GM12878 (cell line): ENCODE measurements around the gene MICALL1. TPM values are rescaled to one million over a fixed set of nuclear protein-coding genes. Genes with fewer than 3 reads are reported as not detected.

ENCODE experiments used
- ATAC-seq: fragments of 200-7000 bp; cut with Tn5 transposase; 3 replicates; pipeline ENCODE4 v1.9.1; 2020; ENCODE audit warnings: mild to moderate bottlenecking, moderate library complexity
- BruUV-seq: library from RNA; stranded (reverse); fragments of 400-500 nt; replicated peaks from 2 replicates; lab custom pipeline; 2021; lab: Mats Ljungman, UMichigan
- CTCF ChIA-PET: fragments of 300-600 bp; sonication (Branson Sonifier 250); formaldehyde crosslinking; extraction: SDS; loops from one replicate; lab custom pipeline; 2021; ENCODE audit warnings: inconsistent platforms; lab: Yijun Ruan, JAX
- POLR2A ChIA-PET: fragments of 350-600 bp; formaldehyde crosslinking; extraction: SDS; loops from one replicate; lab custom pipeline; 2021; ENCODE audit warnings: inconsistent platforms; lab: Charles Lee
- RAD21 ChIA-PET: fragments of 300-600 bp; sonication (Branson Sonifier 250); formaldehyde crosslinking; loops from one replicate; lab custom pipeline; 2023; ENCODE audit warnings: antibody characterized with exemption; ENCODE audit not compliant: unreplicated experiment; lab: Charles Lee
- SMC1A ChIA-PET: fragments of 300-600 bp; sonication (Branson Sonifier 250); formaldehyde crosslinking; loops from one replicate; lab custom pipeline; 2023; ENCODE audit not compliant: unreplicated experiment, uncharacterized antibody; lab: Charles Lee
- DNase-seq: peaks from one replicate; pipeline ENCODE4 v3.0.0-alpha.2; 2011; ENCODE audit warnings: low read depth, low spot score
- FAIRE-seq: peaks from 3 replicates; lab custom pipeline; 2011; peaks lifted over from hg19 to GRCh38; lab: Jason Lieb, UNC
- H2AFZ ChIP-seq: 2 replicates; pipeline ENCODE4 v1.6.0; 2011; ENCODE audit warnings: low read depth, low read length, control low read depth; ENCODE audit not compliant: control insufficient read depth
- H3K27ac ChIP-seq: 2 replicates; pipeline ENCODE4 v1.5.1; 2011; ENCODE audit warnings: control low read depth; ENCODE audit not compliant: control insufficient read depth, insufficient read depth
- H3K27me3 ChIP-seq, 2 experiments: replicated peaks in 1 of 2; 2 replicates each; pipeline versions ENCODE4 v1.6.0 to v1.6.1; 2011; ENCODE audit warnings: low read length in 1 of 2; ENCODE audit not compliant: control insufficient read depth in 2 of 2, insufficient read depth in 2 of 2
- H3K36me3 ChIP-seq, 2 experiments: 2 replicates each; pipeline ENCODE4 v1.5.1; 2011; ENCODE audit warnings: low read length in 1 of 2; ENCODE audit not compliant: control insufficient read depth in 2 of 2, insufficient read depth in 2 of 2
- H3K4me1 ChIP-seq: 2 replicates; pipeline ENCODE4 v1.6.1; 2011; ENCODE audit warnings: mild to moderate bottlenecking, low read length, moderate library complexity, mixed read lengths; ENCODE audit not compliant: control insufficient read depth, insufficient read depth
- H3K4me2 ChIP-seq: 2 replicates; pipeline ENCODE4 v1.6.0; 2011; ENCODE audit warnings: control low read depth; ENCODE audit not compliant: control insufficient read depth, insufficient read depth
- H3K4me3 ChIP-seq: fragments of 200-600 bp; sonication (generic); 2 replicates; pipeline ENCODE4 v1.5.1; 2016
- H3K79me2 ChIP-seq: 2 replicates; pipeline ENCODE4 v1.6.0; 2011; ENCODE audit warnings: low read length; ENCODE audit not compliant: control insufficient read depth, insufficient read depth
- H3K9ac ChIP-seq: 2 replicates; pipeline ENCODE4 v1.8.0; 2011; ENCODE audit warnings: low read length, control low read depth, mixed read lengths; ENCODE audit not compliant: control insufficient read depth, insufficient read depth
- H3K9me3 ChIP-seq: replicated peaks from 3 replicates; pipeline ENCODE4 v1.5.1; 2011; ENCODE audit warnings: mild to moderate bottlenecking, low read length; ENCODE audit not compliant: control insufficient read depth, insufficient read depth
- H4K20me1 ChIP-seq: 2 replicates; pipeline ENCODE4 v1.6.0; 2011; ENCODE audit not compliant: control insufficient read depth, insufficient read depth
- CBFB ChIP-seq: IDR thresholded peaks from 2 replicates; pipeline ENCODE4 v1.6.1; 2016; ENCODE audit warnings: antibody characterized with exemption, low read depth
- EED ChIP-seq: sonication (generic); IDR thresholded peaks from 2 replicates; pipeline ENCODE4 v1.6.1; 2016; ENCODE audit warnings: antibody characterized with exemption, low read depth
- EP300 ChIP-seq, 2 experiments: fragments of 150-350 bp in 1 of 2; IDR thresholded peaks; 2 replicates each; pipeline ENCODE4 v1.6.1; 2011 to 2012; ENCODE audit warnings: low read depth in 2 of 2, low read length in 2 of 2, borderline replicate concordance in 1 of 2, improper control_type of control experiment in 1 of 2, inconsistent platforms in 1 of 2; ENCODE audit not compliant: control insufficient read depth in 1 of 2
- HDAC6 ChIP-seq: fragments of 200-600 bp; sonication (generic); IDR thresholded peaks from one replicate; pipeline ENCODE4 v1.8.0; 2017; ENCODE audit warnings: antibody characterized with exemption; ENCODE audit not compliant: unreplicated experiment
- IKZF1 ChIP-seq: fragments of 450-650 bp; conservative IDR thresholded peaks from 2 replicates; pipeline ENCODE4 v1.6.1; 2017; ENCODE audit warnings: antibody characterized with exemption, mild to moderate bottlenecking
- MXI1 ChIP-seq: fragments of 150-350 bp; IDR thresholded peaks from 2 replicates; pipeline ENCODE4 v1.6.1; 2011; ENCODE audit warnings: low read depth, mild to moderate bottlenecking, inconsistent platforms, low read length, improper control_type of control experiment
- RFX5 ChIP-seq: IDR thresholded peaks from 2 replicates; pipeline ENCODE4 v1.6.1; 2011; ENCODE audit warnings: low read depth, low read length, improper control_type of control experiment
- SKIL ChIP-seq: fragments of 450-650 bp; IDR thresholded peaks from 2 replicates; pipeline ENCODE4 v1.6.1; 2017; ENCODE audit warnings: mild to moderate bottlenecking, low read depth, inconsistent platforms; ENCODE audit not compliant: poor library complexity, severe bottlenecking
- SREBF2 ChIP-seq: IDR thresholded peaks from 2 replicates; pipeline ENCODE4 v1.6.1; 2012; ENCODE audit warnings: mild to moderate bottlenecking, low read length
- ZBTB33 ChIP-seq: fragments of 450-650 bp; IDR thresholded peaks from 2 replicates; pipeline ENCODE4 v1.6.1; 2017; ENCODE audit warnings: mild to moderate bottlenecking
- WGBS: methylation state at CpG from one replicate; pipeline ENCODE4 v1.1.6; 2016; ENCODE audit warnings: low lambda C conversion rate; ENCODE audit not compliant: insufficient replicate concordance, insufficient coverage; ENCODE audit errors: missing lambda C conversion rate; 5-methylcytosine and 5-hydroxymethylcytosine counted together
- in situ Hi-C: fragments of 300-500 bp; cut with MboI; formaldehyde crosslinking; loops from 9 replicates; pipeline ENCODE4 v1.14.3; 2018; ENCODE audit warnings: mixed read lengths
- intact Hi-C: fragments of 100-400 bp; cut with micrococcal nuclease; formaldehyde crosslinking; loops from one replicate; pipeline ENCODE4 v1.14.2; 2022; ENCODE audit not compliant: unreplicated experiment
- polyA plus RNA-seq, 11 experiments: library from polyadenylated mRNA; depleted of rRNA in 4 of 11; unstranded in 6 of 11; stranded (reverse) in 5 of 11; fragments of >200 nt; fragmentation: Nextera tagmentation in 4 of 11; fragmentation: Illumina TruSeq in 1 of 11; extraction: Ambion mirVana in 4 of 11; extraction: Trizol in 1 of 11; gene quantifications; 1 replicate in 1 of 11; 2 replicates in 10 of 11; pipeline versions ENCODE4 v1.2.1 to v1.2.3, GENCODE V29; 2011 to 2016; ENCODE audit warnings: inconsistent platforms in 2 of 11, missing spikeins in 2 of 11, low read depth in 1 of 11
- total RNA-seq, 4 experiments: library from RNA; depleted of rRNA in 3 of 4; stranded (reverse); fragments of >200 nt in 3 of 4; fragmentation: Illumina TruSeq in 1 of 4; extraction: Trizol in 1 of 4; gene quantifications; 2 replicates each; pipeline versions ENCODE4 v1.2.1 to v1.2.3, GENCODE V29; 2013 to 2021
- TF ChIP-seq, protein P1 (sequence below): fragments of 450-650 bp; formaldehyde crosslinking; IDR thresholded peaks from 2 replicates; pipeline ENCODE4 v1.4.0; 2020; ENCODE audit warnings: mild to moderate bottlenecking, moderate library complexity

MICALL1 gene
- total and polyA plus RNA-seq, 10 of the 15 experiments (the other 5 are each of a cell fraction or from before 2014, with no cell fraction given): 0.72 to 30.7 (median 7.8) TPM

- H3K9ac ChIP-seq: no peak overlapping the region
- H2AFZ ChIP-seq: no peak overlapping the region
- no peaks in the 10 kb centered on the region for H4K20me1 ChIP-seq
- DNase-seq (no peak), ATAC-seq (no peak), FAIRE-seq (no peak)
- POLR2A ChIA-PET: no interaction called here
- no peaks in the 10 kb centered on the region for H3K9me3 ChIP-seq
- H3K4me2 ChIP-seq: no peak overlapping the region
- in situ Hi-C loops (no loop called here), intact Hi-C loops (no loop called here)
- H3K27me3 ChIP-seq: no peaks in the 10 kb centered on the region
- CTCF ChIA-PET: interaction anchor here (0.6 to 2.2 kb wide), 3 partner anchors 11 to 803 kb away, joined by 3 to 19 read pairs (median 6); partner anchors contain the start of gene MICALL1
- WGBS: 80% methylated on average over 8 of the region's 8 CpGs
- SMC1A ChIA-PET: interaction anchor here (0.8 kb wide), 1 partner anchor 15 kb away, joined by 3 read pairs; no protein-coding TSS in a partner anchor
- H3K36me3 ChIP-seq: peaks cover 0 to 2% of the 10 kb centered on the region in 2 experiments; a peak in 2 of 4 replicates
- H3K79me2 ChIP-seq: no peaks in the 10 kb centered on the region
- no peak overlapping the region for H3K4me3 ChIP-seq
- peaks cover 11% of the 10 kb centered on the region for H3K4me1 ChIP-seq
- RAD21 ChIA-PET: no interaction called here
- H3K27ac ChIP-seq: no peak overlapping the region
- BruUV-seq: no TSS peak
- TF ChIP-seq MXI1 (no peak), IKZF1 (no peak), EP300 (IDR thresholded peaks at IDR 0.05; ENCODE audit: borderline replicate concordance in 1 of 2, control insufficient read depth in 1 of 2, low read depth in 2 of 2, low read length in 2 of 2) (no peak), ZBTB33 (no peak), HDAC6 (no peak), SKIL (no peak), SREBF2 (no peak), EED (no peak), CBFB (no peak), RFX5 (no peak)
- TF ChIP-seq, protein P1, sequence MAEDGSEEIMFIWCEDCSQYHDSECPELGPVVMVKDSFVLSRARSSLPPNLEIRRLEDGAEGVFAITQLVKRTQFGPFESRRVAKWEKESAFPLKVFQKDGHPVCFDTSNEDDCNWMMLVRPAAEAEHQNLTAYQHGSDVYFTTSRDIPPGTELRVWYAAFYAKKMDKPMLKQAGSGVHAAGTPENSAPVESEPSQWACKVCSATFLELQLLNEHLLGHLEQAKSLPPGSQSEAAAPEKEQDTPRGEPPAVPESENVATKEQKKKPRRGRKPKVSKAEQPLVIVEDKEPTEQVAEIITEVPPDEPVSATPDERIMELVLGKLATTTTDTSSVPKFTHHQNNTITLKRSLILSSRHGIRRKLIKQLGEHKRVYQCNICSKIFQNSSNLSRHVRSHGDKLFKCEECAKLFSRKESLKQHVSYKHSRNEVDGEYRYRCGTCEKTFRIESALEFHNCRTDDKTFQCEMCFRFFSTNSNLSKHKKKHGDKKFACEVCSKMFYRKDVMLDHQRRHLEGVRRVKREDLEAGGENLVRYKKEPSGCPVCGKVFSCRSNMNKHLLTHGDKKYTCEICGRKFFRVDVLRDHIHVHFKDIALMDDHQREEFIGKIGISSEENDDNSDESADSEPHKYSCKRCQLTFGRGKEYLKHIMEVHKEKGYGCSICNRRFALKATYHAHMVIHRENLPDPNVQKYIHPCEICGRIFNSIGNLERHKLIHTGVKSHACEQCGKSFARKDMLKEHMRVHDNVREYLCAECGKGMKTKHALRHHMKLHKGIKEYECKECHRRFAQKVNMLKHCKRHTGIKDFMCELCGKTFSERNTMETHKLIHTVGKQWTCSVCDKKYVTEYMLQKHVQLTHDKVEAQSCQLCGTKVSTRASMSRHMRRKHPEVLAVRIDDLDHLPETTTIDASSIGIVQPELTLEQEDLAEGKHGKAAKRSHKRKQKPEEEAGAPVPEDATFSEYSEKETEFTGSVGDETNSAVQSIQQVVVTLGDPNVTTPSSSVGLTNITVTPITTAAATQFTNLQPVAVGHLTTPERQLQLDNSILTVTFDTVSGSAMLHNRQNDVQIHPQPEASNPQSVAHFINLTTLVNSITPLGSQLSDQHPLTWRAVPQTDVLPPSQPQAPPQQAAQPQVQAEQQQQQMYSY (CRISPR knock-in tag): no peak
Measured at GRCh38 chr22:37894939-37895670, 11.0 kb upstream of the MICALL1 start.
